Dermis blood vessel endothelial cell (primary cell): Measurements from ENCODE around the gene EPB41L2. TPM values are rescaled to one million over a fixed set of nuclear protein-coding genes. Genes with fewer than 3 reads are reported as not detected.

Experiments
- DNase-seq: peaks from one replicate; pipeline ENCODE4 v3.0.0; 2010
- total RNA-seq: library from RNA; depleted of rRNA; stranded (reverse); fragments of >200 nt; gene quantifications from 2 replicates; pipeline ENCODE4 v1.2.3, GENCODE V29; 2014

EPB41L2 gene
- total RNA-seq, 1 donor from 2014 or later, result 94.4 TPM

DNA sequence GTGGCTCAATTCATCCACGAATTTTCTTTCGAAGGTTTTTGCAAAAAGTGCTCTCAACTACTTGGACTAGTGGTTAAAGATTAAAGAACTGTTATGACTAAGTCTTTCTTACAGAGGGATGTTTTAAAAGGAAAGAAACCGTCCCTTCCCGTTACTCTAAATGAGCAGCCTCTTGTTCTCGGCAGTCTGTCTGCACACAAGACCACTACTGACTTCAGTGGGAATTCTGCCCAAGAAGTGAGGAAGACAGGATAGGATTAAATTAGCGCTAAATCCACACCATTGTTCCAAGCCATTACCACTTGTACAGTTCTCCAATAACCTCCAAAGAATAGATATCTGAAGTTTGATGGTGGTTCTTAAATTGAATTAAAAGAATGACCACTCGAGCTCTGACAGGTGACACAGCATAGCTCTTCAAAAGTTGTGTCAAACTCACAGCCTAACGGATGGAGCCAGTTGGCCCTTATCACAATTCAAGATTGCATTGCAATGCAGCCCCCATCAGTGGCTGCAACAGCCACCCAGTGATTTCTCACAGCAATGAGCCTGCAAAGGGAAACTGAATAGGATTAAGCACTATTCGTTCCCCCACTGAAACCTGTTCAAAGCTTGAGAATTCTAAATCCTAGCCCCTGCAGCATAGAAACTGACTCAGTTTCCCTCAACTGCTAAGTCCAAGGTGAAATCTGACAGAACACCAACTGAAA is 1.8 kb downstream of the EPB41L2 start:
- peak; percentile 12 for DNase-seq

DNA sequence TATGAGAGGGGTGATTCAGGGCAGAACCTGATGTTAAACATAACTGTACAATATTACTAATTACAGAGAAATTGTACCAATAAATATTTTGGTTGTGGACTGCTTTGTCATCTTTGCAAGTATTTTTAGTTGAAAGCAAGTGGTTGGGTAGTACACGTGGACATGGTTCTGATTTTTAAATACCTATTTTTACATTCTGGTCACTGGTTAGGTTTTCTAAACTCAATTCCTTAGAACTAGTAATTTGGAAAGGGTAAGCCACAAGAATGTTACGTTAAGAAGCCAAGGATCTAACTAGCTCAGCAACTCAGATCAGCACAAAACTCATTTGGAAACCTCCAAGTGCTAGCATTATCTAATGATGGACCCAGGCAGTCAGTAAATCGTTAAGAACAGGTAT is 2.7 kb downstream of the EPB41L2 start:
- no peak for DNase-seq

DNA sequence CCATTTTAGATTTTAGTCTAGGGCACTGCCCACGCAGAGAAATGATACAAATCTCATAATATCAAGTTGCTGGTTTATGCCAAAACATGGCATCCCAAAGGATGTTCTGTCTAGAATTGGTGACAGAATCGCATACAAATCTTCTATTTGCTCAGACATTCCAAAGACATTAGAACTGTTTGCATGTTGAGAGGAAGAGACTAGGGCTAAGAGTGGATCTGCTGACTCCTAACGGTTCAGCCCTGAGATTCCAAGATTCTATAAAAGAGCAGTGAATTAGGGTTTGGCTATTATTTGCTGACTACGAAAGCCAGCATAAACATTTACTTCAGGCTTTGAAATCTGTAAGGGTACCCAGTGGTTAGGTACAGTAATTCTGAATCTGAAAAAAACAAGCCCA is 3.6 kb downstream of the EPB41L2 start:
- no peak for DNase-seq

DNA sequence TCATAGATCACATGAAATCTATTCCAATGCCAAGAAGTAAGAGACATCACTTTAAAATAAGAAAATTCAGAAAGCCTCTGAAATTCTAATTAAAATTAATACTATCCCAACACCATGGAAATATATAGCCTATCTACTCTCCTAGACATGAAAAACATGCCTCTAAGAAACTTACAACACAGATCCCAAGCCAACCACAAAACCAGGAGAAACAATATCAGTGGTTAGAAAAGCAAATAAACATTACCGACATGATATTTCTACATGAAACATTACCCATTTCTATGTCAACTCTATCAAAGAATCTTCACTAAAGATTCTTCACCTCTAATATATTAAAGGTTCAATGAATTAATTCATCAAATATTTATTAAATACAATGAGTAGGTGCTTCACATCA is 4.8 kb downstream of the EPB41L2 start:
- DNase-seq, result no peak

DNA sequence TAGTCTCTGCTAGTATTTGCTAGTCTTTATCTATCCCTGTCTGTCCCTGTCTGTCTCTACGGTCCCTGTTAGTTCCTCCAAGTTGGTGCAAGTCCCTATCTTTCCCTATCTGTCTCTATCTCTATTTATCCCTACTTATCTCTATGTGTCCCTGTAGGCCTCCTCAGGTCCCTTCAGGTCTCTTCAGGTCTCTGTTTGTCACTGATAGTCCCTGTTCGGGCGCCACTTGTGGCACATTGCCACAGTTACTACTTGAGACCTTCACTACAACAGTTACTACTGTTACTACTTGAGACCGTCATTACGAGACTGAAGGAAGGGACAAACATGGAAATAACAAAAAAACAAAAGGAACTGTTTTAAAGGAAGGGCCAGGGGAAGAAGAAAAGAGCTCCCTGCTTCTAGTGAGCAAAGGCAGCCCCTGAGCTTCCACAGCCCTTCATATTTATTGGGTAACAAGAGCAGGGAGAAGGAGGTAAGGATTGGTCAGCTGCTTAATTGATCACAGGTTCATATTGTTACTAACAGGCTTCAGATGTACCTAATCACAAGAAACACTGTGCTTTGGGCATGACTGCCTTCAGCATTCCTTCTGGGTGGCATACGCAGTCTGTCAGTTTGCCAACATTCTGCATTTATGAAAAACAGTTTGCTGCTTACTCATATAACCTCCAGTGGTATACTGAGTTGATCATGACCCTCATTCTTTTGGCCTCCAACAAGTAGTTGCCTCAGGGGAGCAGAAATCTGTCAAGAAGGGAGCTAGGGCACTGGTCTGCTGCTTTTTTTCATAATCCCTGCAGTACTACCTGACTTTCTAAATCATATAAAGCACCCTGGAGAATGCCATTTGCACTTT is 8.4 kb downstream of the EPB41L2 start:
- DNase-seq, result no peak

DNA sequence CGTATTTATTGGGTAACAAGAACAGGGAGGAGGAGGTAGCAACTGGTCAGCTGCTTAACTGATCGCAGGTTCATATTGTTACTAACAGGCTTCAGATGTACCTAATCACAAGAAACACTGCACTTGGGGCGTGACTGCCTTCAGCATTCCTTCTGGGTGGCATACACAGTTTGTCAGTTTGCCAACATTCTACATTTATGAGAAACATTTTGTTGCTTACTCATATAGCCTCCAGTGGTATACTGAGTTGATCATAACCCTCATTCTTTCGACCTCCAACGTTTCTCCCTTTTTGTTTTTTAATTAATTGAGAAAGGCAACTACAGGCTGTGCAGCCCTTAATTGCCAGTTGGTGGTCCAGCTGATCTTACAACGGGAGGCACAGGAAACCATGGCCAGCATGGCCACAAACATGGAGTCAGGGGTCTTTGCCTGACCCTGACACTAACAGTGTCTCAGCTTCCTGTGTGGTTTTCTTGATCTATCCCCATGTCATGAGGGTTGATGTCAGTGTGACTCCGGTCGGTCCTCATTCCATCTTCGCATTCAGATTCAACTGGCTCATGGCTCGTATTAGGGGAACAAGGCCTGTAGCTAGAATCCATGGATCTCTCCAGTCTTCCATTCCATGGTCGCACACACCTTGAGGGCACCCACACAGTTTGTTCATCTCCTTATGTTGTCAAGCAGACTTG is 9.4 kb downstream of the EPB41L2 start:
- DNase-seq, result no peak

DNA sequence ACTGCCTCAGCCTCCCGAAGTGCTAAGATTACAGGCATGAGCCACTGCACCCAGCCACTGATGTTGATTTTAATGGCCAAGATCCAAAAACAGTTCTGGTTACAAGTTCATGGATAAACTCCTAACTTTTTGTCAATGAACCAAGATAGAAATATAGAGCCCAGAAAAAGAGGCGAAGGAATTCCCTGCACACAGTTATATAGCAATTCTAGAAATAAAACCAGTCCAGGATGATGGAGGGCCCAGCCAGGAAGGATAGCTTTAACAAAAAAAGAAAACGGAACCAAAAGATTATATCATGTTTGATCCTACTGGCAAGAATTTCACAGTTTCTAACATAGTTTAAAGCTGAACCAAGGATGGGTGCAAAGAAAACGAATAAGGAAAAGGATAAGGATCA is 10.9 kb downstream of the EPB41L2 start:
- DNase-seq, result no peak

DNA sequence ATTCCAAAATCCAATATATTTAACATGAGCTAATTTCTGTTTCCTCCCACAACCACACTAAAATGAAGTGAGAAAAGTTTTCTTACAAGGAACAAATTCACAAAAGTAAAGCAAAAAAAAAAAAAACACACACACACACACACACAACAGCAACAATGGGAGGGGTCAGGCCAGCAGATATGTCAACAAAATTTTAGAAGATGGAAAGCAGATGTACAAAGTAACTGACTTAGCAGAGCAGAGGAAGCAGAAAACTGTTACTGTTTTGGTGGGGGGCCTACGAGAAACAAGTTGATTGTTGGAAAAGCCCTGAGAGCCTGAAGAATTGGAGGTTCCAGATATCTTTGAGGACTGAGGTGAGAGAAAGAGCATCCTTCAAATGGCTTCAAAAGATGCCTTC is 11.7 kb downstream of the EPB41L2 start:
- no peak for DNase-seq

DNA sequence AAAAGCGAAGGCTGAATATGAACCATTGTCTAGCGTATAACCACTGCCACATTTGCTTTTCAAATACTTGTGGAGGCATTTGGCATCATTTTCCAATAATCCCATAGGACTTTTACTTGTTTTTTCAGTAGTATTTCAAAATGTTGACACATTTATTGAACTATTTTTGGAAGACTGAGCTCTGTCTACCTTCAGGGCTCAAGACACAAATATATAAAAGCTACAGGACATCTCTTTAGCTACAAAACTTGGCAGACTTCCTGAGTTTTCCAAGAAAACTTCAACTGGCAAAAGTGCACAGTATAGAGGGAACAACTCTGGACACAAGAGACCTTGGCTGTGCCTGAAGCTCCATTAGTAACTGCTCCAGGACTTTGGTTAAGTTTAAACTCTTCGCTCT is 13.4 kb downstream of the EPB41L2 start:
- no peak for DNase-seq

DNA sequence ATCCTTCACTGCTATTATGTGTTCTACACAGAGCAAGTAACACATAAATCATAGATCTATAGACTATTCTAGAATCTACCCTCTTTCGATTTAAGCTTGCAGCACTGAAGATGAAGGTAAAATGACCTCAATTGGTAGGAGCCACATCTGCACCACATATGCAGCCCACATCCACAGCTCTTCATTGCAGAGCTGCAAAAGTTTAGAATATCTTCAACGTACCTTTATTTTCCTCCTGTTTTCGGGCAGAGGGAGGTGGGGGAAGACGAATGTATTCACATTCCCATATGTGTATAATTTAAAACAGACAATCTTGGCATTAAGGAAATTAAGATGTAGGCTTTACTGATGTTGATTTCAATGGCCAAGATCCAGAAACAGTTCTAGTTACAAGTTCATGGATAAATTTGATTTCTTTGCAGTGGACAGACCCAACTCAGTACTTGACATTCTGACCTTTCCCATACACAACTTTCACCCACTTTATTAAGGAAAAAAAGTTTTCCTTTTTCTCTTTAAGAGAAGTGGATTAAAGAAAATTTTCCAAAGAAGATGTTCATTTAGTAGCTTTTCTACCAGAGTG is 14.0 kb downstream of the EPB41L2 start:
- no peak for DNase-seq

DNA sequence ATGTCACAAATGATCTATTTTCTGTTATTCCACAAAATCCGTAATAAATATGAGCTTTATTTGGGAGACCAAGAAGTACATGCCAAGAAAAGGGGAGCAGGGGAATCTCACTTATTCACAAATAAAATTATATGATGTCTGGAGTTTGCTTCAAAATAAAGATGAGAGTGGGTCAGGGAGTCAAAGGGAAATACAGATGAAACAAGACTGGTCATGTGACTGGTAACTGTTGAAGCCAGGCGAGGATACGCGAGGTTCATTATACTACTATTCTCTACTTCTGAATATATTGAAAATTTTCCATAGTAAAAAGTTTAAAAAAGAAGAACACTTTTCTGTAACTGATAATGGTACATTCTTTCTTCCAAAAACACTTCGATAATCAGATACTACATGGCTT is 14.6 kb downstream of the EPB41L2 start:
- no peak for DNase-seq

DNA sequence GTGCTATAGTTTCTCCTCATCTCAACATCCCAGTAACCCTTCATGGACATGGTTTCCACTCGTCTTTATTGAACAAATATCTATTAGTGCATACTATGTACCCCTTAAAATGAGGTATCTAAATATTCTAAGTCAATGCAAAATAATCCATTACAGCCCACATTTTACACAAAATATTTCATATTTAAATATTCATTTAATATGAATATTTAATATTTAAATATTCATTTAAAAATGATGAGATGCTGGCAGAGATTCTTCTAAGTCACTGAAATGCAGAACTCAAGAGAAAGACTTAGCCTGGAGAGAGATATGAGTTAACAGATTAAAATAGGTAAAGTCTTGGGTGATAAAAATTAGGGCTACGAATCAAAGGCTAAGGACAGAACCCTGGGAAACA is 17.9 kb downstream of the EPB41L2 start:
- DNase-seq, result no peak

DNA sequence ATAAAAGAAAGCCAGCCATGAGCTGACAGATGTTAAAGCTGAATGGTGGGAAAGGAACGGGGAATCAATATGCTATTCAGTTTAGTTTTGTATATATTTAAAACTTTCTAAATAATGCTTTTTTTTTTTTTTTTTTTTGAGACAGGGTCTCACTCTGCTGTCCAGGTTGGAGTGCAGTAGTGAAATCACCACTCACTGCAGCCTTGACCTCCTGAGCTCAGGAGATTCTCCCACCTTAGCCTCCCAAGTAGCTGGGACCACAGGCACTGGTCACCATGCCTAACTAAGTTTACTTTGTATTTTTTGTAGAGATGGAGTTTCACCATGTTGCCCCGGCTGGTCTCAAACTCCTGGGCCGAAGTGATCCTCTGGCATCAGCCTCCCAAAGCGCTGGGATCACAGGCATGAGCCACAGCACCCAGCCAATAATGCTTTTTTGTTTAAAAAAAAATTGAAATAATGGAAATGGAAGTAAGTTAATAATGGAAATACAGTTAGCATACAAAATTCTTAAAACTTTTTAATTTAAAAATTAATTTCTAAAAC is 19.1 kb downstream of the EPB41L2 start:
- no peak for DNase-seq

DNA sequence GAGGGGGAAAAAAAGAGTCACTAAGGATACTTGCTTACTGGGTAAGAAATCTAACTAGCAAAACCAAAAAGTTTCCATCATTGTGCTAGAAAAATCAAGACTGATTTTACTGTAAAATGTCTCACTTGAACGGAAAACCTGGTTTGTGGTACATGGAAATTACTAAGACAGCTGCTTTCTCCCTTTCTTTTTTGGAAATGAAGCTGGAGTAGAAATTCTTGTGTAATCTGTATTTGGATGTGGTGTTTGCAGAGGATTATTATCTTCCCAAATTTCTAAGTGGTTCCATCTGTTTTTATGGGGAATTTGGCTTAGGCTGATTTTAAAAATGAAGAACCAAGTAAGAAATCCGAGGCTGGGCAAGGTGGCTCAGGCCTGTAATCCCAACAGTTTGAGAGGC is 20.4 kb downstream of the EPB41L2 start:
- DNase-seq, result no peak

DNA sequence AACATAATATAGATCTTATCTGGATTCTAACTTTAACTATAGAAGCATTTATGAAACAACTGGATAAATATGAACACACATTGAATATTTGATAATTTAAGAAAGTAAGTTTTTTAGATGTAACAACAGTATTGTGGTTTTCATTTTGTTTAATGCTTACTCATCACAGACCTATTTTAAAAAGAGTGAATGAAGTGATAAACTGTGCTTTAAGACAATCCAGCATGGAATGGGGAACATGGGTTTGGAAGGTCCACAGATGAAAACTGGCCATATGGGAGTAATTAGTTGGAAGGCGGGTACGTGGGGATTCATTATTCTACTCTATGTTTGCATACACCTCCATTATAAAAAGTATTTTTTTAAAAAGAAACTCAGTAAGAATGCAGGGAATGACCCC is 21.2 kb downstream of the EPB41L2 start:
- no peak for DNase-seq

DNA sequence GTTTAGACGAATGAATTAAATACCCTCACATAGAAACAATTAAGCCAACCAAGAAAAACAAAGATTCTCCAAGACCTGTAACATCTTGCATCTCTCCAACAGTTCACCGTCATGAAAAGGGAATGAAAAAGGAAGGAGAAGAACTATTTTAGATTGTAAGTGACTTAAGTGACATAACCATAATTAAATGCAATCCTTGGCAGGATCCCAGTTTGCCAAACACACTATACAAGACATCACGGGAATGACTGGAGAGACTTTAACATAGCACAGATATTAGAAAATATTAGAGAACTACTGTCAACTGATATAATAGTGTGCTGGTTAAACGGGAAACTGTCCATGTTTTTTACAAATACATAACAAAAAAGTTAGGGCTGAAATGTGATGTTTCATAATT is 22.2 kb downstream of the EPB41L2 start:
- no peak for DNase-seq

DNA sequence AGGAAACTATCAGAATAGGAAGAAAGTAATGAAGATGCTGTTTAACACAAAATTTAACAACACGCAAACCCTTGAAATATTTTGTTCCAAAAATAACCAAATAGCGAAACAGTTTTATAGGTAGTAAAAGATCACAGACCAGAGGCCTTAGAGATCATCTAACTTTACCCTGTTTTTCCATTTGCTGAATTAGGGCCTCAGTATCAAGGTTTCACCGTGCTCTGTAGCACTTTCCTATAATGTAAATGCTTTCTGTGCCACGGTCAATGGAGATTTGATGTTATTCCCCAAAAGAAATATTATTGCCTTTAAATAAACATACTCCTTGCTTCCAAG is 23.7 kb downstream of the EPB41L2 start:
- no peak for DNase-seq

DNA sequence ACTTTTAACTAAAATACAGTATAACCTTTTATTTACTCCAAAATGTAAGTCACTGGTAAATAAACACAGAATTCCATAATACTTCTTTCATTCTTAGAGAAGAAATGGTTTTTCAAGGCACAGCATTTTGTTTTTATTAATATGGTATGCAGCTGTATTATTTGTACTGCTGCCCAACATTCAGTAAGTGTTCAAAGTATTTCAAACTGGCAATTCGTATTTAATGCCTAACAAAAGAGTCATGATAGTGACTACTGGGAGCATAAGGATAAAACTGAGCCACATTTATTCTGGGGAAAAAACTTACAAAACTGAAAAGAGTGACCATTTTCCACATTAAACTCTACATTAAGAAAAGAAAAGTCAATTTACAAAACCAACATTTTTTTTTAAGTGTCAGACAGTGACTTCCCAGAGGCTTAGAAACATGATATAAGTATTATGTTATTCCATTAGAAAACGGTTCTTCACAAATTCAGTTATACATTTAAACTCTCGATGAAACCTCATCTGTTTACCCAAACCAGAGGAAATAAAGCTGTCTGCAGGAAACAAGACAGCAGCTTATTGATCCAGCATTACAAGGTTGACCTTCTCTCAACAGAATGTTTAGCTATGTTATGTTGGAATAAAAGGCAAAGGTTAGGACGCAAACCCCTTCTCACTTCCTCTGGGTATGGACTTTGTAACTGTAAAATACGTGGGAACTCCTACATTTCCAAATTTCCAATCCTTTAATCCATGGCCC is 24.3 kb downstream of the EPB41L2 start:
- peak; percentile 80 for DNase-seq

DNA sequence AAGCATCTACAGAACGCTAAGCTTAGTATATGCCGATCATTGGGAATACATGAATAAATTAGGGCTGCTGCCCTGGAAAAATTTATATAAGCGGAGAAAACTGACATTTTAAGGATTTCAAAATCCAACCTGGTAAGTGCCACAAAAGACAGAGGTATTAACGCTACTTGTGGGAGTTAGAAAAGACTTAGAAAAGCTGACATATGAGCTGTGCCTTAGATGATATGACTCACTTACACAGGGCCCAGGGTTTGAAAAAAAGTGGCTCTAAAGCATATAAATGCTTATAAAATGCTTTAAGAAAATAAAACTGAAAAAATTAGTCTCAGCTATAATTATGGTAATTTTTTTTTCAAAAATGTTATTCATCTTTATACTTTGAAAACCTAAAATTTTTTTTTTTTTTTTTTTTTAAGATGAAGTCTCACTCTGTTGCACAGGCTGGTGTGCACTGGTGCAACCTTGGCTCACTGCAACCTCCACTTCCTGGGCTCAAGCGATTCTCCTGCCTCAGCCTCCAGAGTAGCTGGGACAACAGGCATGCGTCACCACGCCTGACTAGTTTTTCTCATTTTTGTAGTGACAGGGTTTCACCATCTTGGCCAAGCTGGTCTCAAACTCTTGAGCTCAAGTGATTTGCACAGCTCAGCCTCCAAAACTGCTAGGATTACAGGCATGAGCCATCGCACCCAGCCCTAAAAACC is 25.7 kb downstream of the EPB41L2 start:
- no peak for DNase-seq

DNA sequence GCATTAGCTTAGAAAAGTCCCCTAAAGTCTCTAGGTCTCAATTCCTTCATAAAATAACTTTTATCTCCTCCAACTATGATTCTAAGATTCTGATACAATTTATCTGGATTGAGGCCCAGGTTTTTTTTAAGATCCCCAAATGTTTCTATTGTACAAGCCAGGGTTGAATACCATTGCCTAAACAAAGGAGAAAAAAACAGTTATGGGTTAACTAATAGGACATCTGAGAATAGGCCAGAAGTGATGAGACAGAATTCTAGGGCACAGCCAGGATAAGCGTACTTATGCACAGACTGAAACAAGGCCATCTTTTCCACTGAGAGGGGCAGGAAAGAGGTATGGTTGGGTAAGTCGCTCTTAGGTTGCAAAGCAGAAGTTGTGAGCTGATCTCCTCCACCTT is 26.4 kb downstream of the EPB41L2 start:
- DNase-seq, result no peak

DNA sequence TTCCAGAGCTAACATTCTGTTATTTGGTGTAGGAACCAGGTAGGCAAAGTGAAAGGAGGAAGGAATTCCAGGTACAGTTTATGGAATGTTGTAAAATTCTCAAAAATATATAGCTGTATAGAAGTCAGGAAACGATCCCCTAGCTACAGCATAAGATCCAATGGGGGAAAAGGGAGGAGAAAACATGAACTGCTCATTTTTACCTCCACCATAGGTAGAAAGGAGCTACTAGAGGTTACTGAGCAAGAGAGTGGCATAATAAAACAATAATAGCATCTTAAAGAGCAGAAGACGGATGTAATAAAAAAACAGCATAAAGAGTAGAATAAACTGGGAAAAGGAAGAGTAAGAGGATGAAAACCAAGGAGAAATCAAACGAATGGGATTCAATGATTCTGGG is 26.9 kb downstream of the EPB41L2 start:
- no peak for DNase-seq

DNA sequence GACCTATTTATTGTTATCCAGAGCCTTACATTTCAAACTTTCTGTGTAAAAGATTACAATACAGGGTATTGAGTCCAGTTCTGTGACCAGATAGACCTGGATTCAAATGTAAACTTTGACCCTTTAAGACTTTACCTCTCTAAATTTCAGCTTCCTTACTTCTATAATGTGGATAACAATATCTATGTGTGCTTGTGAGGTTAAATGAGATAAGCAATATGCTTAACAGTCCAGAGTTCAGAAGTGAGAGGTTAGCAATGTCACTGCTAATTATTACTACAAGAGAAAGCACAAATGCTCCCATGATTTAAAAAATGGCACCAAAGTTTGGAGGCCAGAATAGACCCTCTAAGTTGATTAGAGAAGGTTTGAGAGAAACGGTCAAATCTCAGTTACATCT is 27.5 kb downstream of the EPB41L2 start:
- DNase-seq, result no peak
